Glomerular visceral epithelial cell (primary cell): ENCODE data around the gene PTGES3.
A peak's percentile ranks its signal among the peaks of the same experiment; 100 is the strongest.
"Not testable (repeated sequence)": the region's sequence is repeated elsewhere in the genome, so short reads cannot be mapped to it uniquely, and the experiment has no call there.

Experiments used
- DNase-seq: peaks from one replicate; pipeline ENCODE4 v3.0.0-alpha.2; 2016; ENCODE audit errors: extremely low spot score

The PTGES3 gene, protein sequence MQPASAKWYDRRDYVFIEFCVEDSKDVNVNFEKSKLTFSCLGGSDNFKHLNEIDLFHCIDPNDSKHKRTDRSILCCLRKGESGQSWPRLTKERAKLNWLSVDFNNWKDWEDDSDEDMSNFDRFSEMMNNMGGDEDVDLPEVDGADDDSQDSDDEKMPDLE

DNA sequence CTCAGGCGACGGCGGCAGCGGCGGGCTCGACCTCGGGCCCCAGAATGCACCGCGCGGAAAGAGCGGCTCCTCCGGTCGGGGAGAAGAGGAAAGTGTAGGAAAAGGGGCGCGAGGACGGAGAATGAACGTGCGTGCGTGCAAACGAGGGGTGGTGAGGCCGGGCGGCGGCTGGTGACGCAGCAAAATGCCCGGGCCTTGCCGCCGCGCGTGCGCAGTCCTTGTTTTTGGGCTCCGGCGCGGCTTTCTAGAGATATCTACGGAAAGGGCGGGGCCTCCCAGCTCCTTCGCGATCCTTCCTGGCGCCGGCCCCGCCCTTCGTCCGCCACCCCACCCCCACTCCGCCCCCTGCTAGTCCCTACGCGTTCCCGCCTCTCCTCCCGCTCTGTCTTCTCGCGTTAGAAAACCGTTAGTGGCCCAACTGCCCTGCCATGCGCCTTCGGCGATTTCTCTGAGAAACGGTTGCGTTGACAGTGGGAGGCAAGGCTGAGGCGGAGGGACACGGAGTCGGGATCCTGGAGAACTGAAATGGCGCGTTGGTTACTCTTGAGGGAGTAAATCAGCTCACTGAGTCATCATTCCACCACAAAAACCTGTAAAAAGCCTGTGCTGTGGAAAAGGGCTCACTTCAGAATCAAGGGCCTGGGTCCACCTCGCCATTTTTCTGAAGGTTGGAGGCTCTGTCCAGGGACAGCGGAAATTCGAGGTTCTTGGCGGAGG is at the start of gene PTGES3:
Gene PTGES3, minus strand, starts transcription at position 156 of the 717 bp plus-strand sequence. CDS start 285 bp downstream, outside the sequence.
- DNase-seq, result peak; percentile 99

DNA sequence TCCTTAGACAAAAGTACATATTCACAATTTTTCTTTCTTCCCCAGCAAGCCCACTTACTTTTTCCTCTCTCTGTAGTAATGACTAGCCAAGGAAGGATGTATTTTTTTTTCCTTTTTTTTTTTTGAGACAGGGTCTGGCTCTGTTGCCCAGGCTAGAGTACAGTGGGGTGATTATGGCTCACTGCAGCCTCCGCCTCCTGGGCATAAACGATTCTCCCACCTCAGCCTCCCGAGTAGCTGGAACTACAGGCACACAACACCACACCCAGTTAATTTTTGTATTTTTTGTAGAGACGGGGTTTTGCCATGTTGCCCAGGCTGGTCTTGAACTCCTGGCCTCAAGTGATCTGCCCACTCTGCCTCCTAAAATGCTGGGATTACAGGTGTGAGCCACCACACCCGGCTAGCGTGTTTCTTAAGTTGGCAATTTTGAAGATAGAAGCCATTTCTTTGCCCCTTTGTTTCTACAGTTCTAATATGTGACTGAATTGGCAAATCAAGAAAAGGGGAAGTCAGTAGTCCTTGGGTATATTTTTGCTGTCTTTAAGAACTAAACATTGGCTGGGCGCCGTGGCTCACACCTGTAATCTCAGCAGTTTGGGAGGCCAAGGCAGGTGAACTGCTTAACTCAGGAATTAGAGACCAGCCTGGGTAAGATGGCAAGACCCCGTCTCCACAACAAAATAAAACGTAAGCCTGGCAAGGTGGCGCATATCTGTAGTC is 40.2 kb upstream of the PTGES3 start:
- DNase-seq, result no peak

DNA sequence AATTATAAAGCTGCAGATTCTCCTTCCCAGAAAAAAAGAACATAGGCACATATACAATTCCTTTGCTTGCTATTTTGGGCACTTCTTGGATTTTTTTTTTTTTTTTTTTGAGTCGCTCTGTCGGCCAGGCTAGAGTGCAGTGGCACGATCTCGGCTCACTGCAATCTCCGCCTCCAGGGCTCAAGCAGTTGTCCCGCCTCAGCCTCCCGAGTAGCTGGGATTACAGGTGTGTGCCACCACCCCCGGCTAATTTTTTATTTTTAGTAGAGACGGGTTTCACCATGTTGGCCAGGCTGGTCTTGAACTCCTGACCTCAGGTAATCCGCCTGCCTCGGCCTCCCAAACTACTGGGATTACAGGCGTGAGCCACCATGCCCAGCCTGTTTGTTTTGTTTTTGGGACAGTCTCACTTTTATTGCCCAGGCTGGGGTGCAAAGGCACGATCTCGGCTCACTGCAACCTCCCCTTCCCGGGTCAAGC is 38.2 kb upstream of the PTGES3 start:
- DNase-seq, result not testable (repeated sequence)

DNA sequence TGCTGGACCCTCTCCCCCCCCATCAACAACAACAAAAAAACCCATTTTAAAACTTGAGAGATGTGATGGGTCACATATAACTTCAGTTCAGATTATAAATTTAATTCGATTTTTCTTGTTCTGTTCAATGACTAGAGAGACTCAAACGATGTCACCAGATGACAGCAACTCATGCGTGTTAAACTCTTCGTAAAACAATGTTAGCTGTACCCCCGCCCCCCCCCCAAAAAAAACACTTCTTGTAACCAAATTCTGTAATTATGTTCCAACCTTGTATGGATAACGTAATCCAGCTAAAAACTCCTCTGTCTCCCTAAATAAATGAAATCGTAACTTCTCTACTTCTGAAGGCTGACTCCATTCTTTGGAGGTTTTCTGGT is 37.6 kb upstream of the PTGES3 start:
- DNase-seq, result no peak

DNA sequence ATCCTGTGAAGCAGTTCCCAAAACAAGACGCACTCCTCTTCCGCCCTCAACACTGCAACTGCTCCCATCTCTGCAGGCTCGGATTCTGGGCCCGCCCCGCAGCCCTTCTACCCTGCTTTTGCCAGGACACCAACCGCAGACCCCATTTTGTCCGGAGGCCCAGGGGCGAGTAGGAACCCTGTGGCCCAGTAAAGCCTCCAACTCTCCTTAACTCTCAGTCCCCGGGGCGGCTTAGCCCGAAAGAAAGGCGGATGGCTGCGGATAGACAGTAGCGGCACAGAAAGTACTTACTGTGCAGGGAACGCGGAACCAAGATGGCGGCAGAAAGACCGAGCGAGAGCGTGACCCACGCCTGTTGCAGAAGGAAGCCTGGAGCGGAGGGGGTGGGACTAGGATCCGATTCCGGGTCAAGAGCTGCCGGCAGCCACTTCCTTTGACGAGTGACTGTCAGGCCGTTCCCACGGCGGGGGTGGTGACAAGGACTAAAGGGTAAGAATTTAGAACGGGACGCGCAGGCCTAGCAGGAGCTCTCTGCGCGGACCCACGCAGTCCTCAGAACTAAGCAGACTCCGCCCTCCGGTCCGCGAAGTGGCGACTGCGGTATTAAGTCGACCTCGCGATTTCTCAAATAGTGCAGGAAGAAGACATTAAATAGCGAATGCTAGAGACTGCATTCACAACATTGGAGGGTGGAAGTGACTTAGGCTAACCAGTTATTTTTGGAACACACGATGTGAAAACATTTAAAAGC is 37.1 kb upstream of the PTGES3 start, which contains the start of gene NACA:
Gene NACA, minus strand, starts transcription at position 328 of the 751 bp plus-strand sequence. CDS start 778 bp downstream, outside the sequence.
- peak; percentile 96 for DNase-seq

DNA sequence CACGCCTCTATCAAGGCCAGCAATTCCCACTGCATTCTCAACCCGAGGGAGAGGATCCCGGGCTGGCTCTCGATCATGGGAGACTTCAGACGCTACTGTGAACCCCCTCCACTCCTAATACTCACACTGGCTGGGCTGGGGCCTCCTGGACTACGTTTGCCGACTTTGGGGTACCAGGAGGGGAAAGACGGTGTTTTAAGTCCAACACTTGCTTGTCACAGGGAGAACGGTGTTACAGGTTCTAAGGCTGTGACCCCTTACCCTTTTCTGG is 36.6 kb upstream of the PTGES3 start:
- DNase-seq, result no peak

DNA sequence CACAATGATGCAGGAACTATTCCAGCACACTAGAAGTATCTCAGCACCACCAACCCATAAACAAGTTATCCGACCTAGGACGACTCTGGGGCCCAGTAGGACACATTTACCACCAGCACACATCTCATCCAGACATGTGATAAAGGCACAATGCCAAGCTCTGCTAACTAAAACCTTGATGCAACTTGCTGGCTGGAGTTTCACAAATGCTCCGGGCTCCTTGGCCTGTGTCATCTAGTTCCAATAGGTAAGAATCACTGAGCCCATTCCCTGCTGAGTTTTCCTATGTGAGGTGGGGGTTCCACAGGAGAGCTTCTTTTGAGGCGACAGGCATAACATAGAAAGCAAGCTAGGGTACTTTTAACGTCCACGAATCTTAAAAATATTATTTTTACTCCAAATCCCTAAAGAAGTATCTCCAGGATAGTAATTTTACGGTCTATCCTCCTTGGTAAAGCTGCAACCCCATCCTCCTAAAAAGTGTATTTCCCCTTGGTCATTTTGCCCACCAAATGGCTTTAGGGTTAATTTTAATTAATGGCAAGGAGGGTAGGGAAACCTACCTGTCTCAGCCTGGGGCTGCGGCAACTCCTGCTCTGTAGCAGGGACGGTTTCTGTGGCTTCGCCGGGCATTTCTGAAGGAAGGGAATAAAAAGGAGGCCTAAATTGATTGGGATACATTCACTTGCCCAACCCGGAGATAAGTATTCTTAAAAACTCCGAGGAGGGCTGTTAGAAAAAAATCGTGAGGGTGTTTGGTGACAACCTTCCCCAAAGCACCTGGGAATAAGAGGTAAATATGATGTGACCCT is 36.0 kb upstream of the PTGES3 start:
- DNase-seq, result peak; percentile 40

DNA sequence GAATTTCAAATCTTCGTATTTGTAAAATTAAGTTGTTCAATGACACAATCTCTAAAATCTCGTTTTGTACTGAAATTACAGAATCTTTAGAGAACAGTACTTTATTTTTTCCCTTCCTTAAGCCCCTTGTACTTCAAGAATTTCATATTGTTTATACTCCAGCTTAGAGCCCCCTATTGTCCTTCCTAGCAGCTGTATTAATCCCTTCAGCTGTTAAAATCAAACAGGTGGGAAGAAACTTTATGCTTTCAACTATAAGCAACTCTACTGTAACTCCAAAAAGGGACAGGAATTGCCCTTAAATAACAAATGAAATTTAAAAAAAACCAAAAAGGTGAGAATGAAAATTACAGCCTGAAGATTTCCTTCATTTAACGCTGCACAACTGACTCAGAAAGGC is 35.3 kb upstream of the PTGES3 start:
- DNase-seq, result no peak

DNA sequence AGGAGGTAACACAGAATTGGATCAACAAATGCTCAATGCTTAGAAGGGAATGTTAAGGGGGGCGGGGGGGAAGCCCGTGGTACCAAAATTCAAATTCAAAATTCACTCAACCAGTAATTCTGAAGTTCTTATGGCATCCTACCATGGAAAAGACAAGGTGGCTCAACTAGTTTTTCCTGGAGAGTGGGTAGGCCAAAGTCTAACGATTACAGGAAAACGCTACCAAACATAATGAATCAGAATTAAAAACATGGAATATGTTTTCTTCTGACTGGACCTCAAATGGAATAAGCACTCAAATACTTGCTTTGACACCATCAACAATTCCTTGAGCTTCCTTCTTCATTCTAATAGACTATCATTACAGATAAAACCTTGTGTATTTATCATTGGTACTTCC is 34.7 kb upstream of the PTGES3 start:
- DNase-seq, result no peak

DNA sequence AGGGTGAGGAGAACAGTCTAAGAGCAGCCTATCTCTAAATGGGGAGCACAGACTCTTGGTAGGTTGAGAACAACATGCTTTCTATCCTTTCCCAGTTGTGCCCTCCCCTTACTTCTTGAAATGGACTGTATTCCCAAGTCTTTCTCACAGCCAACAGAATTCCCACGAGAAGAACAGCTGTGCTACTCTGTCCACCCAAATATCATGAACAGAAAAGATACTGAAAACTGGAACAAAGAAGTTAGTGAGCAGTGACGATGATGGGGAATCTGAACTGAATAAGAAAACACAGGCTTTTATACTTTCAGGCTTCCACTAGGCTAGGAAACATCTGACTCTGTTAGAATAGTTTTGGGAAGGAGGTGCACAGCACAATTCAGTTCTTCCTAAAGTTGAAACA is 33.6 kb upstream of the PTGES3 start:
- no peak for DNase-seq

DNA sequence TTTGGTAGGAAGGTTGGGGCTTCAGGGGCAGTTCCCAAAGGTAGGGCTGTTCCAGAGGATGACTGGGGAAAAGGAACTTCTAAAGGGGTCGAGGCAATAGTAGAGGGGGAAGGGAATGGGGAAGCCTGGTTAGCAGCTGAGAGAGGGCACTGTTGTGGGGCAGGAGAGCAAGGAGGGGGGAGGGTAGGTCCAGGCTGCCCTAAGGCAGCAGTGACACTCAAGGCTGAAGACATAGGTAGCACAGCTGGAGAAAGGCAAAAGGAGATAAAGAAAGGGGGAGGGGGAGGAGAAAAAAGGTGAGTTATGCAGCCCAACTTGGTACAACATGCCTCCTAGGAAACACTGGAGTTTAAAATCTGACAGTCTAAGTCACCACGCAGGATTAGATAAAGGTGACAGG is 33.1 kb upstream of the PTGES3 start:
- no peak for DNase-seq

DNA sequence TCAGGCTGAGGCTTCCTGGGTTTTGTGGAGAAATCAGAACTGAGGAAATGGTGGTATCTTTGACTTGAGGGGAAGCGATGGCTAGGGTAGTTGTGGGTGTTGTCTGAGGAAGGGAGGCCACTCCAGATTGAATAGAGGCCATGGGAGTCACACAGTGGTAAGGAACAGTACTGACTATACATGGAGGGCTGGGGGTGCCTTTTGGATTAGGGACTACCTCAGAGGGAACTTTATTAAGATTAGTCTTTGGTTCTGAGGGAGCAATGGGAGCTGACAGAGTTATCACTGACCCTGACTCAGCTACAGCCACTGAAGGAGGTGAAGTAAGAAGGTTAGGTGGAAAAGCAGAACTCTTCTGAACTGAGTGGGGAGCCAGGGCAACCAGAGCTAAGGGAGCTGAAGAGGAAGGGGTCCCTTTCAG is 32.7 kb upstream of the PTGES3 start:
- DNase-seq, result no peak

DNA sequence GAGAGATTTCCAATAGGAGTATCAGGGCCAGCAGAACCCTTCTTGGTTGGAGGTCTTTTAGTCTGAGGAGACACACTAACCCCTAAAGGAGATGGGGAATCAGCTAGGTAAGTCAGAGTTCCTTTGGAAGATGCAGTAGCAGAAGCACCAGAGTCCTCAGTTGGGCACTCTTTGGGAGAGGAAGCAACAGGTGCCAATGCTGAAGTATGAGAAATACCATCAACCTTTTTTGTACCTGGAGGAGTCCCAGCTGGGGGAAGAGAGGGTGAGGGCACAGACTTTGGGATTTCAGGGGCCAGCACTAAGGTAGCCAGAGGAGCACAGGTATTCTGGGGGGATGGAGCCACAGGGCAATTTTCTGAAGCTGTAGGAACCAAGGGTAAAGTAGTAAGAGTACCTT is 31.0 kb upstream of the PTGES3 start:
- no peak for DNase-seq

DNA sequence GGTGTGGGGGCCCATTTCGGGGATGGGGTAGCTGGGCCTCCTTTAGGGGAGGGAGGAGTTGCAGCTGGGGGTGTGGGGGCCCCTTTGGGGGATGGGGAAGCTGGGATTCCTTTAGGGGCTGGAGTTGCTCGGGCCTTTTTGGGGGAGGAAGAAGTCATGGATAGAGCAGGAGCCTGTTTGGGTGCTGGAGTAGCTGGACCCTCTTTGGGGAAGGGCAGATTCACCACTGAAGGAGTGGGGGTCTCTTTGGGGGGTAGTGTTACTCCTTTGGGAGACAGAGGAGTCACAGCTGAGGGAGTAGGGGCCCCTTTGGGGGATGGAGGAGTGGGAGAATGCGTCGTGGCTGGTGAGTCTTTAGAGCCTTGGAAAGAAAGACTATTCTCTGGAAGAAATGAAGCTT is 30.6 kb upstream of the PTGES3 start:
- DNase-seq, result no peak

DNA sequence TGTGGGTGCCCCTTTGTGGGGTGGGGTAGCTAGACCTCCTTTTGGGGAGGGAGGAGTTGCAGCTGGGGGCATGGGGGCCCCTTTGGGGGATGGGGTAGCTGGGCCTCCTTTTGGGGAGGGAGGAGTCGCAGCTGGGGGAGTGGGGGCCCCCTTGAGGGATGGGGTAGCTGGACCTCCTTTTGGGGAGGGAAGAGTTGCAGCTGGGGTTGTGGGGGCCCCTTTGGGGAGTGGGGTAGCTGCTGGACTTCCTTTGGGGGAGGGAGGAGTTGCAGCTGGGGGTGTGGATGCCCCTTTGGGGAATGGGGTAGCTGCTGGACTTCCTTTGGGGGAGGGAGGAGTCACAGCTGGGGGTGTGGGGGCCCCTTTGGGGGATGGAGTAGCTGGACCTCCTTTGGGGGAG is 30.1 kb upstream of the PTGES3 start:
- DNase-seq, result no peak

DNA sequence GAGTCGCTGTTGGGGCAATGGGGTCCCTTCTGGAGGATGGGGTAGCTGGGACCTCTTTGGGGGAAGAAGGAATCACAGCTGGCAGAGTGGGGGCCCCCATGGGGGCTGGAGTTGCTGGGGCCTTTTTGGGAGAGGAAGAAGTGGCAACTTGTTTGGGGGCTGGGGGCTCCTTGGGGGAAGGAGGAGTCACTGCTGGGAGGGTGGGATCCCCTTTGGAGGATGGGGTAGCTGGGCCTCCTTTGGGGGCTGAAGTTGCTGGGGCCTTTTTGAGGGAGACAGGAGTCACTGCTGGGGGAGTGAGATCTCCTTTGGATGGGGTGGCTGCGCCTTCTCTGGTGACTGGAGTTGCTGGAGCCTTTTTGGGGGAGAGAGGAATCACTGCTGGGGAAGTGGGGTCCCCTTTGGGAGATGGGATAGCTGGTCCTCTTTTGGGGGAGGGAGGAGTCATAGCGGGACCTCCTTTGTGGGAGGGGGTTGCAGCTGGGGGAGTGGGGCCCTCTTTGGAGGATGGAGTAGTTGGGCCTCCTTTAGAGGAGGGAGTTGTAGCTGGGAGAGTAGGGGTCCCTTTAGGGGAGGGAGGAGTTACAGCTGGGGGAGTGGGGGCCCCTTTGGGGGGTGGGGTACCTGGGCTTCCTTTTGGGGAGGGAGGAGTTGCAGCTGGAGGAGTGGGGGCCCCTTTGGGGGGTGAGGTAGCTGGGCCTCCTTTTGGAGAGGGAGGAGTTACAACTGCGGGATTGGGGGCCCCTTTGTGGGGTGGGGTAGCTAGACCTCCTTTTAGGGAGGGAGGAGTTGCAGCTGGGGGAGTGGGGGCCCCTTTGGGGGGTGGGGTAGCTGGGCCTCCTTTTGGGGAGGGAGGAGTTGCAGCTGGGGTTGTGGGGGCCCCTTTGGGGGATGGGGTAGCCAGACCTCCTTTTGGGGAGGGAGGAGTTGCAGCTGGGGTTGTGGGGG is 29.1 kb upstream of the PTGES3 start:
- DNase-seq, result no peak

DNA sequence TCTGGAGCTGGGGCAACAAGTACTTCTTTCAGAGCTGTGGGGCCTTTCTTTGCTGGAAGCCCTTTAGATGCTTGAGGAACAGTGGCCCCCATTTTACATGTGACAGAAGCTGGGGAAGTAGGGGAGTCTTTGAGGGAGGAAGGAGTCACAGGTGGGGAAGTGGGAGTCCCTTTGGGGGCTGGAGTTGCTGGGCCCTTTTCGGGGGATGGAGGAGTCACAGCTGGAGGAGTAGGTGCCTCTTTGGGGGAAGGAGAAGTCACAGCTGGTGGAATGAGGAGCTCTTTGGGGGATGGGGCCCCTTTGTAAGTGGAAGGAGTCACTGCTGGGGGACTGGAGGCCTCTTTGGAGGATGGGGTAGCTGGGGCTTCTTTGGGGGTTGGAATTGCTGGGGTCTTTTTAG is 28.4 kb upstream of the PTGES3 start:
- DNase-seq, result no peak

DNA sequence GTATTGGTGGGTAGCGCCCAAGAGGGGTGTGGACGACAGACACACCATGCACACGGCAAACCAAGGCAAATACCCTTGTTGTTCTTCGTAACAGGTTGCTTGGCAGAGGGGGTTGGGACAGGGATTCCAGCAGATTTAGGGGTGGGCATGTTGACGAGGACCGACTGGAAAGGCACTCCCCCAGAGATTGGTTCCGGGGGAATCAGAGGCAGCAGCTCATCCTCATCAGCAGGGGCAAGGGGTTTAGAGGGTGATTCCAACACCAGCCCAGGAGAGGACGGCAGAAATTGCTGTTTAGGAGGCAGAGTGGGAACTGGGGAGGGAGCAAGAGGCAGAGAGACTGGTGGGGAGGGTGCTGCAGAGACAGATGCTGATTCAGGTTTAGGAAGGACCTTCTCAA is 27.7 kb upstream of the PTGES3 start:
- DNase-seq, result no peak

DNA sequence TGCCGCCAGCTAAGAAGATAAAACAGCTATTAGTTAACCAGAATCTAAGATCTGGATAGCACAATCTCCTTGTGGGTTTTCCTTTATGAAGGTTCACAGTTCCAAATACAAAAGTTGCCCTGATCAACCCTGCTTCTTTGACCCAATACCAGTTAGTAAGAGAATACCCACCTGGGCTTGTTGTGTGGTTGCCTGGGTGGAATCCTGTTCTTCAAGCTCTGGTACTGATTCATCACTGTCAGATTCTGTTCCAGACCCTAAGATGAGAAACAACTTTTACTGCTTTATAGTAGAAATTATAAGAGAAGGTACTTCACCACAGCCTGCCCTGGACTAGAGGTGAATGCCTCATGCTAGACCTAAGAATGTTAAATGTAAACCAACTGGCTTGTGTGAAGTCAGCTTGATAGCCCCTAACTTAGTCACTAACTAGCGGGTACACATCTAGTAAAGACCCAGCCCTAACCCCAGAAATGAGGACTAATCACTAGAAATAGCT is 26.4 kb upstream of the PTGES3 start:
- DNase-seq, result no peak

DNA sequence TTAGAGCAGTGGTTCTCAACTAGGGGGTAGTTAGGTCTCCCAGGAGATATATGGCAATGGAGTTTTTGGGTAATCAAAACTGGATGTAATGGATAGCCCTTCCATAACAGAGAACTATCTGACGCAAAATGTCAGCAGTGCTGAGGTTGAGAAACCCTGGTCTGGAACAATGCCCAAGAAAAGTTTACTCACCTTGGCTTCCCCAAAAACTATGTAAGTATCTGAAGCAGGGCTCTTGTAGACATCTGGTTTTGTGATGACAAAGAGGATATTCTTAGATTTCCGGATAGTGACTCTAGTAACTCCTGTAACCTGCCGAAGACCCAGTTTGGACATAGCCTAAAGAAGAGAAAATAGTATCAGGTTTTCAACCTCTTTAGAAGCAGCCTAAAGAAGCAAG is 25.3 kb upstream of the PTGES3 start:
- no peak for DNase-seq
